Thyroid gland (tissue), 4 donors: ENCODE data around the gene FLOT1.

ENCODE experiments used
- CTCF ChIP-seq, 6 experiments: fragments of 200-600 bp in 3 of 6; fragments of 450-650 bp in 3 of 6; sonication (generic) in 3 of 6; IDR thresholded peaks; one replicate each; pipeline ENCODE4 v1.5.1; 2016 to 2019; ENCODE audit warnings: antibody characterized with exemption in 6 of 6, mild to moderate bottlenecking in 2 of 6, inconsistent platforms in 1 of 6, moderate library complexity in 1 of 6
- POLR2A ChIP-seq, 2 donors: fragments of 450-650 bp; IDR thresholded peaks; one replicate each; pipeline ENCODE4 v1.6.1; 2017; ENCODE audit warnings: antibody characterized with exemption in 2 of 2, mild to moderate bottlenecking in 2 of 2, moderate library complexity in 1 of 2

- no peak for TF ChIP-seq CTCF (IDR thresholded peaks at IDR 0.05)
- TF ChIP-seq POLR2A (IDR thresholded peaks at IDR 0.05) = no peak
These were observed 45.5 kb upstream of the FLOT1 start for GRCh38 chr6:30787954-30788353.
